Activated T-cell treated with anti-CD3 and anti-CD28 coated beads for 1 hour (primary cell): Measurements from ENCODE around the gene OBI1.

Source experiments
- DNase-seq: peaks from one replicate; pipeline ENCODE4 v3.0.0-alpha.2; 2020; ENCODE audit warnings: low read depth

Gene OBI1

GRCh38 chr13:78658630-78659449, at the start of gene OBI1:
TSS of gene OBI1 (minus strand) at chr13:78659155. CDS start at chr13:78659120, 35 bp downstream.
- DNase-seq: peak; percentile 87

- no peak for DNase-seq
Measured at GRCh38 chr13:78701383-78701782, 42.4 kb upstream of the OBI1 start.

- DNase-seq: no peak
Measured at GRCh38 chr13:78700121-78700910, 41.4 kb upstream of the OBI1 start.

- DNase-seq: no peak
Measured at GRCh38 chr13:78689011-78689410, 30.1 kb upstream of the OBI1 start.

GRCh38 chr13:78686461-78686860, 27.5 kb upstream of the OBI1 start:
- DNase-seq: no peak

GRCh38 chr13:78680576-78681350, 21.8 kb upstream of the OBI1 start:
- DNase-seq: no peak

GRCh38 chr13:78680115-78680561, 21.2 kb upstream of the OBI1 start:
- DNase-seq: no peak

GRCh38 chr13:78679329-78679728, 20.4 kb upstream of the OBI1 start:
- no peak for DNase-seq

- no peak for DNase-seq
Measured at GRCh38 chr13:78675112-78675511, 16.2 kb upstream of the OBI1 start.

GRCh38 chr13:78674638-78675037, 15.7 kb upstream of the OBI1 start:
- DNase-seq: no peak

- DNase-seq: no peak
Measured at GRCh38 chr13:78662467-78662866, 3.5 kb upstream of the OBI1 start.

GRCh38 chr13:78660495-78660857, 1.5 kb upstream of the OBI1 start:
- DNase-seq: no peak

GRCh38 chr13:78659732-78660494, 958 bp upstream of the OBI1 start:
- no peak for DNase-seq

GRCh38 chr13:78659450-78659730, 435 bp upstream of the OBI1 start:
- no peak for DNase-seq

- no peak for DNase-seq
Measured at GRCh38 chr13:78657699-78658629, 991 bp downstream of the OBI1 start.

- DNase-seq: no peak
Measured at GRCh38 chr13:78655906-78656305, 3.0 kb downstream of the OBI1 start.

GRCh38 chr13:78655007-78655406, 3.9 kb downstream of the OBI1 start:
- no peak for DNase-seq

GRCh38 chr13:78652651-78653050, 6.3 kb downstream of the OBI1 start:
- DNase-seq: no peak

- no peak for DNase-seq
Measured at GRCh38 chr13:78650717-78651083, 8.3 kb downstream of the OBI1 start.

GRCh38 chr13:78649997-78650716, 8.8 kb downstream of the OBI1 start:
- DNase-seq: no peak
